IPS DF 6.9 (cell line): ENCODE measurements around the gene GNLY.

ENCODE experiments used
- DNase-seq: peaks from one replicate; pipeline ENCODE4 v3.0.0-alpha.2; 2013; ENCODE audit warnings: low read depth, low spot score
- H3K27ac ChIP-seq: one replicate; pipeline ENCODE4 v1.5.1; 2013; ENCODE audit warnings: low read length, control low read depth
- H3K27me3 ChIP-seq: 2 replicates; pipeline ENCODE4 v1.6.1; 2013; ENCODE audit warnings: mild to moderate bottlenecking, low read length; ENCODE audit not compliant: control insufficient read depth, insufficient read depth
- H3K36me3 ChIP-seq: 2 replicates; pipeline ENCODE4 v1.6.1; 2013; ENCODE audit warnings: low read length; ENCODE audit not compliant: control insufficient read depth, insufficient read depth
- H3K4me1 ChIP-seq: 2 replicates; pipeline ENCODE4 v1.6.1; 2013; ENCODE audit warnings: low read length; ENCODE audit not compliant: control insufficient read depth, insufficient read depth
- H3K4me3 ChIP-seq: 2 replicates; pipeline ENCODE4 v1.5.1; 2013; ENCODE audit warnings: mild to moderate bottlenecking, low read length
- H3K9me3 ChIP-seq: 2 replicates; pipeline ENCODE4 v1.6.1; 2013; ENCODE audit warnings: low read length, inconsistent platforms; ENCODE audit not compliant: control insufficient read depth, insufficient read depth
- WGBS: extraction: QIAGEN DNeasy Blood & Tissue Kit; methylation state at CpG from one replicate; pipeline ENCODE4 v1.1.7; 2013; ENCODE audit warnings: mixed read lengths, missing lambda C conversion rate; ENCODE audit not compliant: insufficient read length, insufficient coverage; 5-methylcytosine and 5-hydroxymethylcytosine counted together

Gene GNLY

GRCh38 chr2:85684806-85685205 lies 9.4 kb upstream of the GNLY start:
- no peaks in the 10 kb centered on the region for H3K4me1 ChIP-seq
- no peak overlapping the region for H3K27ac ChIP-seq
- no peaks in the 10 kb centered on the region for H3K36me3 ChIP-seq
- H3K4me3 ChIP-seq: no peak overlapping the region
- WGBS: no CpG with 5 or more reads among the region's 4 CpGs
- H3K9me3 ChIP-seq: no peaks in the 10 kb centered on the region
- no peak for DNase-seq
- H3K27me3 ChIP-seq: no peaks in the 10 kb centered on the region

GRCh38 chr2:85690932-85691331 lies 3.2 kb upstream of the GNLY start:
- no CpG with 5 or more reads among the region's 4 CpGs for WGBS
- no peaks in the 10 kb centered on the region for H3K27me3 ChIP-seq
- H3K36me3 ChIP-seq: no peaks in the 10 kb centered on the region
- no peak for DNase-seq
- H3K4me3 ChIP-seq: no peak overlapping the region
- no peaks in the 10 kb centered on the region for H3K9me3 ChIP-seq
- H3K27ac ChIP-seq: no peak overlapping the region
- no peaks in the 10 kb centered on the region for H3K4me1 ChIP-seq

GRCh38 chr2:85692039-85692645 lies 2.0 kb upstream of the GNLY start:
- H3K4me3 ChIP-seq: no peak overlapping the region
- no peak for DNase-seq
- no peaks in the 10 kb centered on the region for H3K27me3 ChIP-seq
- no peaks in the 10 kb centered on the region for H3K9me3 ChIP-seq
- H3K4me1 ChIP-seq: no peaks in the 10 kb centered on the region
- no peaks in the 10 kb centered on the region for H3K36me3 ChIP-seq
- no peak overlapping the region for H3K27ac ChIP-seq
- WGBS: no CpG with 5 or more reads among the region's 5 CpGs

GRCh38 chr2:85695121-85695520 lies 963 bp downstream of the GNLY start:
- no peak for DNase-seq
- Histone ChIP-seq H3K9me3 (no peaks in the 10 kb centered on the region), H3K36me3 (no peaks in the 10 kb centered on the region), H3K27ac (no peak overlapping the region), H3K27me3 (no peaks in the 10 kb centered on the region), H3K4me1 (no peaks in the 10 kb centered on the region), H3K4me3 (no peak overlapping the region)
- no CpG with 5 or more reads among the region's 11 CpGs for WGBS

- no peaks in the 10 kb centered on the region for H3K36me3 ChIP-seq
- no peaks in the 10 kb centered on the region for H3K9me3 ChIP-seq
- H3K27ac ChIP-seq: no peak overlapping the region
- no peak overlapping the region for H3K4me3 ChIP-seq
- DNase-seq: no peak
- no peaks in the 10 kb centered on the region for H3K4me1 ChIP-seq
- no peaks in the 10 kb centered on the region for H3K27me3 ChIP-seq
- WGBS: no CpG with 5 or more reads among the region's 12 CpGs
Measured at GRCh38 chr2:85695691-85696668, 1.8 kb downstream of the GNLY start.

GRCh38 chr2:85697096-85697495 lies 2.9 kb downstream of the GNLY start:
- no CpG with 5 or more reads among the region's 3 CpGs for WGBS
- Histone ChIP-seq H3K4me3 (no peak overlapping the region), H3K27me3 (no peaks in the 10 kb centered on the region), H3K9me3 (no peaks in the 10 kb centered on the region), H3K27ac (no peak overlapping the region), H3K4me1 (peaks cover 1% of the 10 kb centered on the region; the same call in 1 of the 2 replicates), H3K36me3 (no peaks in the 10 kb centered on the region)
- DNase-seq: no peak

GRCh38 chr2:85697716-85698115 lies 3.6 kb downstream of the GNLY start:
- Histone ChIP-seq H3K27ac (no peak overlapping the region), H3K9me3 (no peaks in the 10 kb centered on the region), H3K4me1 (peaks cover 1% of the 10 kb centered on the region; the same call in 1 of the 2 replicates), H3K36me3 (no peaks in the 10 kb centered on the region), H3K4me3 (no peak overlapping the region), H3K27me3 (no peaks in the 10 kb centered on the region)
- no peak for DNase-seq
- WGBS: no CpG with 5 or more reads among the region's 2 CpGs

- Histone ChIP-seq H3K4me3 (no peak overlapping the region), H3K9me3 (no peaks in the 10 kb centered on the region), H3K27me3 (no peaks in the 10 kb centered on the region), H3K4me1 (peaks cover 1% of the 10 kb centered on the region; the same call in 1 of the 2 replicates), H3K36me3 (no peaks in the 10 kb centered on the region), H3K27ac (no peak overlapping the region)
- no CpG with 5 or more reads among the region's 11 CpGs for WGBS
- no peak for DNase-seq
Measured at GRCh38 chr2:85698184-85698879, 4.2 kb downstream of the GNLY start.

GRCh38 chr2:85698880-85699254 lies 4.7 kb downstream of the GNLY start:
- H3K27ac ChIP-seq: no peak overlapping the region
- H3K36me3 ChIP-seq: no peaks in the 10 kb centered on the region
- H3K27me3 ChIP-seq: no peaks in the 10 kb centered on the region
- no peaks in the 10 kb centered on the region for H3K9me3 ChIP-seq
- H3K4me3 ChIP-seq: no peak overlapping the region
- peaks cover 1% of the 10 kb centered on the region; the same call in 1 of the 2 replicates for H3K4me1 ChIP-seq
- DNase-seq: no peak
- no CpG with 5 or more reads among the region's 8 CpGs for WGBS

- DNase-seq: no peak
- H3K27me3 ChIP-seq: no peaks in the 10 kb centered on the region
- H3K9me3 ChIP-seq: no peaks in the 10 kb centered on the region
- H3K36me3 ChIP-seq: no peaks in the 10 kb centered on the region
- no peak overlapping the region for H3K4me3 ChIP-seq
- WGBS: no CpG with 5 or more reads among the region's 1 CpG
- H3K27ac ChIP-seq: no peak overlapping the region
- H3K4me1 ChIP-seq: peaks cover 1% of the 10 kb centered on the region; the same call in 1 of the 2 replicates
Measured at GRCh38 chr2:85699325-85699724, 5.2 kb downstream of the GNLY start.
